HT1080 (cell line): ENCODE data around the gene OVCA2. TPM values are rescaled to one million over a fixed set of nuclear protein-coding genes. Genes with fewer than 3 reads are reported as not detected.

Experiments
- DNase-seq: peaks from one replicate; pipeline ENCODE4 v3.0.0-alpha.2; 2015; ENCODE audit warnings: low read depth
- total RNA-seq: library from RNA; depleted of rRNA; stranded (reverse); fragments of >200 nt; shearing (Covaris generic); gene quantifications from 2 replicates; pipeline ENCODE4 v1.2.3, GENCODE V29; 2014

Gene OVCA2
- total RNA-seq, 1 experiment from 2014 or later: 44.3 TPM

DNA sequence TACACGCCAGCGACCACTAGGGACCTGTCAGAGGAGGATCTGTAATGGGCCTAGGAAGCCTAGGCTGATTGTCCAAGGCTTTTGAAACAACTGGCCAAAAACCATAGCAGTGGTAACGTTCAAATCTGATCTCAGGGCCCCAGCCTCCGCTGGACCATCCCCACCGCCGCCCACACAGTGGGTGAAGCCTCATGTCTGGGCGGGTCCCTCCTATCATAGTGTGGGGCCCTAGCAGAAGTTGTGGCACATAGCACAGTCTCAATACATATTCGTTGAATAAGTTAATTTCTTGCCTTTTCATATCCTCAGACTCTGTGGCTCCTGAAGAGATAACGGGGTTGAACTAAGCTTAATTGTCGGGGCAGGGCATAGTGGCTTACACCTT, 11.1 kb upstream of the OVCA2 start:
- no peak for DNase-seq

DNA sequence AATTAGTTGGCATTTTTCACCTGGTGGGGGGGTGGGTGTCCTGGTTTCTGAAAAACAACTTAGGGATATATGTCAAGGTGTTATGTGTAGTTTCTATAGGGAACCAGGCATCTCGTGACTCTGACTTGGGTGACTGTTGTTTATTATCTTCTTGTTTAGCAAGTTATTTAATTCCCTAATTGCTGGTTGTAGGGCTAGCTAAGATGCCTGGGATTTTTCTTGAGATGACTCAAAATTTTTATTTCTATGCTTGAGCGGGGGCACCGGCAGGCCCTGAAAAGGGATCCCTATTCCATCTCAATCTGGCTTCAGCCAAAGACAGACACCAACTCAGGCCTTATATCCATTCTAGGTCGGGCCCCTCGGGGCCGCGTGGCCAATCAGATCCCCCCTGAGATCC, 8.7 kb upstream of the OVCA2 start:
- DNase-seq: no peak

DNA sequence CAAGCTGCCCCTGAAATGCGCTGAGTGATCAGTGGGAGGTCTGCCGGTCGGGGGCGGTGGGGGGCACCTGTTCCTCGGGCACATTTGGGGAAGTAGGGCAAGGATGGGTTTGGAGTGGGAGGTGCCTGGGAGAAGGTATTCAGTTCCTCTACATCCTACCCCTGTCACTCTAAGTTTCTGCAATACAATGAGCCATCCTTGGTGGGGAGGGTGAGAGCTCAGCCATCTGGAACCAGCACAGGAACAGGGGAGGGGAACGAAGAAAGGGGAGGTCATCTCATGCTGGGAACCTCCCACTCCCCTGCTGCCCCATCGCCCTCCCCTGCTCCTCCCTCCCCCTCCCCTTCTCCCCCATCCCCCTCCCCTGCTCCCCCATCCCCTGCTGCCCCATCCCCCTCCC, 7.7 kb upstream of the OVCA2 start:
- DNase-seq: no peak

DNA sequence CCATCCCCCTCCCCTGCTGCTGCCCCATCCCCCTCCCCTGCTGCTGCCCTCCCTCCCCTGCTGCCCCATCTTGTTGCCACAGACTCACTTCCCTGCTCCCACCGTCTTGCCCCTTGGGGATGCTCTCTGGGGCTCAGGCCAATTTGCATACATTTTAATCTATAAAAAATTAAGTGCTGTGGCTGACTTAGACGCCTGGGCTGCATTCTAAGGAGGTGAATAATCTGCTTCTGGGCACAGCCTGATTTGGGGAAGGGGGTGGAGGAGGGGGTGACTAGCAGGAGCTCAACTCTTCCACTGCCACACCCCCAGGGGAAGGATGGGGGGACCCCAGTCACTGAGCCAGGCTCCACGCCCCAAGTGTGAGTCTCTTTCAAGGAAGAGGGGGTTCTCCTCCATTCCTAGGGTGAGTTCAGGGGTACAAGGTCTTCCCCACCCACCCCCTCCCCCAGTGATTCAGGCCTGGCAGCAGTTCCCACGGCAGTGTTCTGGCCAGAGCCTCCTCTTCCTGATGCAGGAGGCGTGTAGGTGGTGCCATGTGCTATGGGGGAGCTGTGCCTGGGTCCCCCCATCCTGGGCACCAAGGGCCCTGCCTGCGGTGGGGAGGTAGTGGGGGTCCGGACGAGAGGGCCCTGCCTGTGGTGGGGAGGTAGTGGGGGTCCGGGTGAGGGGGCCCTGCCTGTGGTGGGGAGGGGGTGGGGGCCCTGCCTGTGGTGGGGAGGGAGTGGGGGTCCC, 6.8 kb upstream of the OVCA2 start:
- peak; percentile 50 for DNase-seq

DNA sequence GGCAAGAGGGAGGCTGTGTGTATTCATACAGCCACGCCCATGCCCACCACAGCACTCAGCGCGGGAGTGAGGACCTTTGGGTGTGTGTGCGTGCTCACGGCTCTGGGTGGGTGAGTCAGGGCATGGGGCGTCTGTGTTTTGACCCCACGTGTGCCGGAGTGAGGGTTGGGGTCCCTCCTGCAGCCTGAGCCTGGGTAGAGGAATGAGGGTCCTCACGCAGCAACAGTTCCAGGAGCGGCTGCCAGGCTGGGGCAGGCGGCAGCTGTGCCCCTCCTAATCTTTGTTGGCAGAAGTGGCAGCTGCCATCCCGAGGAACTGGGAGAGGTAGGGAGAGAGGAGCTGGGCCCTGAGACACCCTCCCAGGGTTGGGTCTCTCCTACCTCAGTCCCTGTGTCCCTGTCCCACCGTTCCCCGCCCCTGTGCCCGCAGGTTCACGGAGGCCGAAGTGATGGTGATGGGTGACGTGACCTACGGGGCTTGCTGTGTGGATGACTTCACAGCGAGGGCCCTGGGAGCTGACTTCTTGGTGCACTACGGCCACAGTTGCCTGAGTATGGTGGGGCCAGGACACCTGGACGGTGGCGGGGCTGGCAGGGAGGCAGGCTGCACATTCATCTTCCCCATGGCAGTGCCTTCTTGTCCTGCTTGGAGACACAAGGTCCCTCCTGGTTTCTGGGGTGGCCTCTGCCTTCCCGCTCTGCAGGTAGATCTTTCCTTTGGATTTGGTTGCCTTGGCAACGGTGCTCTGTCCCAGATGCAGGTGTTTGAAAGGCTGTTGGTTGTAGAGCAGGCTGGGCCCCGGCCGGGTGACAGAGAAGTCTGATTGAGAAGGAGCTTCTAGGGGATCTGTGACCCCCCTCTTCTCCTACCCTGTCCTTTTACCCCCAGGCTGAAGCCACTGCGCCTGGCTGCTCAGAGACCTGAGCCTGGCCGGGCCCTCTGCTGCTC, 6.0 kb upstream of the OVCA2 start:
- no peak for DNase-seq

DNA sequence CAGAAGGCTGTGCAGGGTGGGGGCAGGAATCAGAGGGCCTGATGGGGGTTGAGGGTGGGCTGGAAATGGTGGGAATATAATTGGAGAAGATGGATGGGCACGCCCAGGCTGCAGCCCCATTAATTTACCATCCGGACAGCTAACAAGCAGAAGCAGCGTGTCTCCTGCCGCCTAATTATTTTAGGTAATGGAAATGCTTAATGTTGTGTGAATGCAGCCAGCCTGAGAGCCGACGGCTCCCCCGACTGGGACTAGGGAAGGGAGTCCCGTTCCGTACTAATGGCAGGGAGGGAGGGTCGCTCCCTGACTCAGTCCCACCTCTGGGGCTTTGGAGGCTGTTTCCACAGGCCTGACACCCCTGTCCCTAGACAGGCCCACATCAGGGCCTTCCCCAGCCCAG, 4.7 kb upstream of the OVCA2 start:
- no peak for DNase-seq

DNA sequence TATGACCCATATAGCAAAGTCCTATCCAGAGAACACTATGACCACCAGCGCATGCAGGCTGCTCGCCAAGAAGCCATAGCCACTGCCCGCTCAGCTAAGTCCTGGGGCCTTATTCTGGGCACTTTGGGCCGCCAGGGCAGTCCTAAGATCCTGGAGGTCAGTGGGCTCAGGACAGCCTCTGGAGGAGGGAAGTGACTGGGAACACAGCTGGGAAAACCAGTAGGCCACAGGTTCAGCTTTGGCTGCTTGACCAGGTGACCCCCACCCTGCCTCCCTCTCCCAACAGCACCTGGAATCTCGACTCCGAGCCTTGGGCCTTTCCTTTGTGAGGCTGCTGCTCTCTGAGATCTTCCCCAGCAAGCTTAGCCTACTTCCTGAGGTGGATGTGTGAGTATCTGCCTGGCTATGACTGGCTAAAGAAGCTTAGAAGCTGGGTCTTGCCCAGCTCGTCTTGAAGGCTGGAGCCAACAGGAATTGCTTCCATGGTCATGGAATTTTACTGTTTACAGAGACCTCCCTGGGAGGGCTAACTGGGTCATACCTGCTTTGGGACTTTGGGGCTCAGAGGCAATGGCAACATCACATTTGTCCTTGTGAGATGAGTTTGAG, 1.5 kb upstream of the OVCA2 start:
- DNase-seq: no peak

DNA sequence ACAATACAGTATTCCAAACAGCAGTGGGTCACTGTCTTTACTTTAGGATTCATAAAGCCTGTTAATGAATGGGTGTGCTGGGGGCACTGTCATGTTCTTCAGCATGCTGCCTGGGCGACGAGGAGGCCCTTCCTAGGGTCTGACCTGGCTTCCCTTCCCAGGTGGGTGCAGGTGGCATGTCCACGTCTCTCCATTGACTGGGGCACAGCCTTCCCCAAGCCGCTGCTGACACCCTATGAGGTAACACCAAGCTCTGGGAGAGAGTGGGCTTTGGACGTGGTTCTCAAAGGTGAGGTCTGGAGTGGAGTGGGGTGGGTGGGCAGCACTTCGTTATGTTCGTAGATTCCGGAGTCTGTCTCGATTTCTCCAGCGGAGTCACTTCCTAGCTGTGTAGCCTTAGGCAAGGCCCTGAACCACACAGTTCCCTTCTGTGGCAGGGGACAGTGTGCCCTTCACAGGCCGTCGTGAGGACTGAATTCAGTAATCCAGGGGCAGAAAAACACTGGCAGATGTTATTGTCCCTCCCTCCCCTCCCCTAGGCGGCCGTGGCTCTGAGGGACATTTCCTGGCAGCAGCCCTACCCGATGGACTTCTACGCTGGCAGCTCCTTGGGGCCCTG, 771 bp upstream of the OVCA2 start:
- no peak for DNase-seq

DNA sequence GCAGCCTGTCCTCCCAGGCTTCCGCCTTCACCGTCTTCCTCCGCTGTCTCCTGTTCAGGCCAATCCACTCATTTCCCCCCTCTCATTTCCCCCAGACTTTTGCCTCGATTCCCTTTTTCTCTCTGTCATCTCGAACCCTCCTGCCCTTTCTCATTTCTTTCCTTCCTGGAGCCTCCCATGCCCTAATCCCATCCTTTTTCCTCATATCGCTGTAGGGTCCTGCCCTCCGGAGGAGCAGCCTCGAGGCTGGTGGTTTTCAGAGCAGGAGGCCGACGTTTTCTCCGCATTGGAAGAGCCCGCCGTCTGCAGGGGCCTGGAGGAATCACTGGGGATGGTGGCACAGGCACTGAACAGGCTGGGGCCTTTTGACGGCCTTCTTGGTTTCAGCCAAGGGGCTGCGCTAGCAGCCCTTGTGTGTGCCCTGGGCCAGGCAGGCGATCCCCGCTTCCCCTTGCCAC, 597 bp downstream of the OVCA2 start:
- no peak for DNase-seq

DNA sequence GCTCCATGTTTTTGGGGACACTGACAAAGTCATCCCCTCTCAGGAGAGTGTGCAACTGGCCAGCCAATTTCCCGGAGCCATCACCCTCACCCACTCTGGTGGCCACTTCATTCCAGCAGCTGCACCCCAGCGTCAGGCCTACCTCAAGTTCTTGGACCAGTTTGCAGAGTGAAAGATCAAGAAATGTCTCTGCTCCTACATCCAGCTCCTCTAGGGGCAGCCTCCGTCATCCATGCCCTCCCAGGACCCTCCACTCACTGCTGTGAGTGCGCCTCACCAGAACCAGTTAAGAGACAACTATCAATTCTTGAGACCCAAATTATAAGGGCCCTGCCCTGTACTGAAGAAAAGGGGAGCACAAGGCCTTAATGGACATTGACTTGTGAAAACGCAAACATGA, 1.1 kb downstream of the OVCA2 start:
- DNase-seq: no peak

DNA sequence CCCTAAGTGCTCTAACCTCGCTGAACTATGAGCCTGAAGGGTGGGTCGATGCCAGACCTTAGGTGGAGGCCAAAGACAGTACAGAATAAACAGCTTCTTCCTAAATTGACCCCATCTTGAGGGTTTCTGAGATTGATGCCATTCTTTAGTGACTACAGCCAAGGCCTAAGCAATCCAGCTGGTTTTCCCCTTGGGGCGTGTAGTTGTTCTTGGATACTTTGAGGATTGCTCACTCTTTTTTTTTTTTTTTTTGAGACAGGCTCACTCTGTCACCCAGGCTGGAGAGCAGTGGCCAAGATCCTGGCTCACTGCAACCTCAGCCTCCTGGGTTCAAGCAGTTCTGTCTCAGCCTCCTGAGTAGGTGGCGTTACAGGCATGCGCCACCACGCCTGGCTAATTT, 2.0 kb downstream of the OVCA2 start:
- DNase-seq: peak; percentile 66

DNA sequence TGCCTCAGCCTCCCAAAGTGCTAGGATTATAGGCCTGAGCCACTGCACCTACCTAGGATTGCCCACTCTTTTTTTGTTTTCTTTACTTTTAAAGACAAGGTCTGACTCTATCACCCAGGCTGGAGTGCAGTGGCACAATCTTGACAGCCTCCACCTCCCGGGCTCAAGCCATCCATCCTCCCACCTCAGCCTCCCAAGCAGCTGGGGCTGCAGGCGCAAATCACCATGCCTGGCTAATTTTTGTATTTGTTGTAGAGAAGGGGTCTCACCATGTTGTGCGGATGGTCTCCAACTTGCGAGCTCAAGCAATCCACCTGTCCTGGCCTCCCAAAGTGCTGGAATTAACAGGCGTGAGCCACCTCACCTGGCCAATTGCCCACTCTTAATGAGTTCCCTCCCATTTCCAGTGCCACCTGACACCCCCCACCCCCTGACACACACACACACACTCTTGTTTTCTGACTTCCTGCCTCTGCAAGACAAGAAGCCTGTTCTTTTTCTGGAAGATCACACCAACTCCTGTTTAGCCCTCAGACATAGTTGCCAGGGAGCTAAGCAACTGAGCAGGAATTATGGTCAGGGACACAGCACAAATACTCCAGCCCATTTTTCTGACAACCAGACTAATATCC, 2.6 kb downstream of the OVCA2 start:
- DNase-seq: no peak

DNA sequence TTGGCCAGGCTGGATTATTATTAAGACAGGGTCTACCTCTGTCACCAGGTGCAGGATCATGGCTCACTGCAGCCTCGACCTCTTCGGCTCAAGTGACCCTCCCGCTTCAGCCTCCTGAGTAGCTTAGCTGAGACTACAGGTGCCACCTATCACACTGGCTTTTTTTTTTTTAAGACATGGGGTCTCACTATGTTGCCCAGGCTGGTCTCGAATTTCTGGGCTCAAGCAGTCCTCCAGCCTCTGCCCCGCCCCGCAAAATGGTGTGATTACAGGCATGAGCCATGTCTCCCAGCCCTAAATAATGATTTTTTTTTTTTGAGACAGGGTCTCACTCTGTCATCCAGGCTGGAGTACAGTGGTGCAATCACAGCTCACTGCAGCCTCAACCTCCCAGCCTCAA, 5.8 kb downstream of the OVCA2 start:
- DNase-seq: no peak

DNA sequence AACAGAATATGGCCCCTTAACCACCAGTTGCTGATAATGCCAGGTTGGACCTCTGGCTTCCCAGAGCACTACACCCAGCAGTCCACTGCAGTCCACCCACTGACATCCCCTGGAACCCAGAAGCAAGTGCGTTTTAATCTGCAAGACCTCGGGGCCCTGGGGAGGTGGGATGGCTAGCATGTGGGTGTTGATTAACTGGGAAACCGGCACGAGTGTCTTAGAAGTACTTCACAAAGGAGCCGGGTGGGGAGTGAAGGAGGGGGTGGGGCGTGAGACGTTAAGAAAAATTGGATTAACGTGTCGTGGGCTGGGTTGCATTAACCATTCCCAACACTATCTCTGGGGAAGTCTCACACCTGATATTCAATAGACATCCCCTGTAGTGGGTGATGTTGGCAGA, 7.0 kb downstream of the OVCA2 start:
- no peak for DNase-seq

DNA sequence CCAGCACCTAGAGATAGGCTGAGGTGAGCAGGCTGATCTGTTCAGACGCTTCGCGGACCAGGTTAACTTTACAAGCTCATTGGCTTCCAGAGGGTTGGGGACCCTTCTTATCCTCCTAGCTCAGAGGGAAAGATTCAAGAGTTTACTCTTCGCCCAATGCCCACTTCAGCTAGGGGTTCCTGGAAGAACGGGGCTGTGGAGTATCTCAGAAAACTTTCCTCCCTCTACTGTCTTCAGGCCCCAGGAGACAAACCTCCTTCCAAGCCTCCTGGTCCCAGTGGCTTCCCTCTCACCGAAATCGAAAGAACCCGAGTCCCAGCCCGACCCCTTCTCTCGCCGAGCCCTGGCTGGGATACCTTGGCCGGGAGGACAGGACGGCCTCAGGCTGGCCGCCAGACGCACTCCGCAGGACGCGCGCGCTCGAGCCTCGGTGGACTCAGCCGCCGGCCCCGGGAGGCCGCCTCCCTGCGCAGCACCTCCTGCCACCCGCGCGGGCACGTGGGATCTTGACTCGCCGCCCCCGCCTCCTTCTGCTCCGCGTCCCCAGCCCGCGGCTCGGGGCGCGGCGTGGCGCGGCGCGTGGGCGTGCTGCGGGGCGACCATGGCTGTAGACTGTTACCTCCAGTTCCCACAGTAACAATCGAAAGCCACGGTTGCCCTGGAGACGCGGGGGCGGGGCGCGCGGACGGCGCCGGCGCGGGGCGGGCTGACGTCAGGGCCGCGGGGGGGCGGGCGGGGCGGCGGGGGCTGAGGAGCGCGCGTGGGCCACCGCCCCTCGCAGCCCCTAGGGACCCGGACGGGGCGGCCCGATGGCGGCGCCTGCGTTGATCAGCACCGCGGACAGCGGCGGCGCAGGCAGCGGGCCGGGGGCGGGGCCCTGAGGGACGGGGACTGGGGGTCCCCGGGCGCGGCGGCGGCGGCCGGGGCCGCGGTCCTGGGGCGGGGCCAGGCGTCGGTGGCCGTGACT, 7.8 kb downstream of the OVCA2 start:
- DNase-seq: no peak

DNA sequence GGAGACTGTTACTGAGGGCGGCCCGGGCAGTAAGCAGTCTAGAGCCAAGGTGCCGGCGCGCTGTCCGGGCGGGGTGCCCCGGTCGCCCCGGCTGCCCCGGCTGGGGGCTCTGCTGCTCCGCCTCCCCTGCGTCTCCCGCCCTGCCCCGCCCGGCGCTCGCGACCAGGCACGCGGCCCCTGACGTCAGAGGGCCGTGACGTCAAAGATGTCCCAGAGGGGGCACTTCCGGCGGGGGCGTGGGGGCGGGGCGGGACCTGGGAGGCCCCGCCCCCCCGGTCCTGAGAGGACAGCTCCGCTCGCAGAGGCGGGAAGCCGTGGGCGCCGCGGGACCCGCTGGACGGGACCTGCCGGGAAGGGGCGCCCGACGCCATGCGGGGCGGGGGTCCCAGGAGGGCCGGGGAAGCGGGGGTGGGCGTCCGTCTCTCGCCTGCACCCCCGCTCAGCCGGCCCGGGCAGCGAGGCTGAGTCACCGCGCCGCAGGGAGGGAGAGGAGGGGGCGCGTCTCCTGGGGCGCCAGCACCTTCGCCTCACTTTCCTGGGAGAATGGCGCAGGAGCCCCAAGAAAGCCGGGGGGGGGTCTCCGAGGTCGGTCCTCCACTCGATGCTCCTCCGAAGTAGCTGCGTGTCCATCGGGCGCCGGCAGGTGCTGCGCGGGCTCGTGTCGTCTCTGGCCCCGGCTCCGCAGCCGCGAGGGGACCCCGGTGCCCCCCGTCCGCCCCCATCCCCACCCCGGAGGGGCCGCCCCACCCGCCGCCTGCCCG, 8.7 kb downstream of the OVCA2 start:
- DNase-seq: no peak

DNA sequence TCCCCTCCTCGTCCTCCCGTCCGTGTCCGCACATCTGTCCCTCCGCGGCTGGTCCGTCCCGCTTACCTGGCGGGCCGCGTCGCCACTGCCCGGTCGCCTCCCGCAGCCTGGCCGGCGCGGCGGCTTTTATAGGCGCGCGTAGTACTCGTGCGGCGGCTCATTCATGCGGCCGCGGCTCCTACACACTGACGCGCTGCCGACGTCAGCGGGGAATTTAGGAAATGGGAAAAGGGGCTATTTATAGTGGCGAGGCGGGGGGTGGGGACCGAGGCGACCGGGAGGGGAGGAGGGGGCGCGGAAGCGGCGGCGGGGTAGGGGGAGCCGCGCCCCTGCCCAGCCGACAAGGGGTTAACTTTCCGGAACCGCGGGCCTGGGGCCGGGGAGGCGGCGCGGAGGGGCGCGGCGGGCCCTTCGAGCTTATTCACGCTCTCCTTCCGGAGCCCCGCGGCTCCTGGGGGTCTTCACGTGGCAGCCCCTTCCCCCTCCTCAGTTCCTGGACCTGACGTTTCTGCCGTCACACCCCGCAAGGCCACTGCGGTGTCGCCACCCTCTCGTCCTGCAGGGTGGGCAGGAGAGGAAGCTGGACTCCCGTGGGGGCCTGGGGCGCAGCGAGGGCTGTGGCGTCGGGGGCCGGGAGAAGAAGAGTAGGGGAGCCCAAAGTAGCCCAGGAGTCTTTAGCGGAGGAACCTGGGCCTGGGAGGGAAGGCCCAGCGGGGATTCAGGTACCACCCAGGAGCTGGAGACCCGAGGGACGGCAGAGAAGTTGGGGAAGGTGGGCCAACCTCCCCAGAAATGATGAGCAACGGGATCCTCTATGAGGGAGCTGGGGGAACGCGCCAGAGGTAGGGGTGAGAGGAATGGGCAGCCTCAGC, 9.5 kb downstream of the OVCA2 start:
- DNase-seq: no peak

DNA sequence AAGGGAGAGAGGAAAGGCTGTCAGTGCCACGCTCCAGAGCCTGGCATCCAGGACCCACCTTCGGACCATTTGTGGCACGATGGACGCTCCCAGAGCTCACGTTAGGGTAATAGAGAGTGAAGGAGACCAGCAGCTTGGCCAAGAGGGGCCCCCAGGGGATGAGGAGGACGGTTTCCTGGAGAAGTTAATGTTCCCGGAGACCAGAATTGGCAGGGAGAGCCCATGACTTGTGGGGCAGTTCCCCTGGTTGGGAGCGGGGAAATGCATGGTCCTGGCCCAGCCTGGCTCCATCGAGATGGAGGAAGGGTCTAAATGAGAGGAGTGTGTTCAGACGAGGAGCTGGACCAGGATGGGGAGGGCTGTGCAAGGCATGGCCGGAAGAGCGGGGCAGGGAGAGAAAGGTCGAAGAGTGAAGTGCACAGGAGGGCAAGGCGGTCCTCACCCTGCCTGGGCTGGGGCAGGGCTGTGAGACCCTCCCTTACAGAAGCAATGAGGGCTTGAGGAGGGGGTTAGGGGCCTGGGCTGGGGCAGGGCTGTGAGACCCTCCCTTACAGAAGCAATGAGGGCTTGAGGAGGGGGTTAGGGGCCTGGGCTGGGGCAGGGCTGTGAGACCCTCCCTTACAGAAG, 10.2 kb downstream of the OVCA2 start:
- no peak for DNase-seq
